Measurements from ENCODE around the gene TNFAIP3.
A peak's percentile ranks its signal among the peaks of the same experiment; 100 is the strongest.

TNFAIP3 gene

GRCh38 chr6:137927777-137928218 lies 60.7 kb downstream of the TNFAIP3 start:
- peak; percentile 69 for DNase-seq

GRCh38 chr6:137928286-137928685 lies 61.2 kb downstream of the TNFAIP3 start:
- peak; percentile 35 for DNase-seq

GRCh38 chr6:137931849-137932465 lies 64.9 kb downstream of the TNFAIP3 start:
- no peak for DNase-seq

All from stimulated activated CD4-positive, alpha-beta T cell treated with anti-CD3 and anti-CD28 coated beads, Interleukin-4, amount 100 ng/mL, for 1 hour (primary cell).